GM21526 (cell line): ENCODE data around the gene GJD2.

Source experiments
- ATAC-seq: cut with Tn5 transposase; IDR thresholded peaks from one replicate; pipeline ENCODE4 v1.9.1; 2021; ENCODE audit warnings: moderate library complexity; ENCODE audit not compliant: unreplicated experiment, low FRiP score

Gene GJD2

GRCh38 chr15:34776606-34777105, 21.9 kb upstream of the GJD2 start:
- ATAC-seq = no peak

- no peak for ATAC-seq
Measured at GRCh38 chr15:34773917-34774316, 19.1 kb upstream of the GJD2 start.

DNA sequence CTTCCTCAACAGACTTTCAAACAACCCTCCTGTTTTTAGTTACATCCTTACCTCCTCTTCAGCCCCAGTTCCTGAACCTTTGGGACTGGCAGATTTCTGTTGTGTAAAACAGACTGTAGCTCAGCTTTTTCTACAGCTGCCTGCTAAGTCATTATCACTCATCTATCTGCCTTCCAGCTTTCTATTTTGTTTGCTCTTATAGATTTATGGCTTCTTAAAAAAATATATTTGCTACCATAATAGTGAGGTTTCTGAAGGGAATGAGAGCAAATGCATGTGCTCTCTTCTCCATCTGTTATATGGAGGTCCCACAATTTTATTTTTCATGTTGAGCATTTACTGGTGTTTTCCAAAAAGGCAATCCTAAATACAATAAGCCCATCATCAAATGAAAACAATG, 18.2 kb upstream of the GJD2 start:
- no peak for ATAC-seq

DNA sequence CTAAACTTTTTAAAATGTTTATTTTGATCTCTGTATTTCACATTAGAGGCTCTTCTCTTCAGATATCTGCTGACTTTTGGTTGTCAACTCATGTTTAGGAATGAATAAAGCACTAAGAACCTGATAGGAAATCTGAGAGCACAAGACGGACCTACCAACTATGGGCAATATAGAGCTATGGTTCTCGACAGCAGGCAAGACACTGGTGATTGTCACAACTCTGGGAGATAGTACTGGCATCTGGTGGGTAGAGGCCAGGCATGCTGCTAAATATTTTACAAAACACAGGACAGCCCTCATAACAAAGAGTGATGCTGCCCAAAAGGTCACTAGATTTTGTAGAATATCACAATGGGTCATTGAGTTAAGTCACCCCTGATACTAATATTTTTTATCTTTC, 17.5 kb upstream of the GJD2 start:
- no peak for ATAC-seq

DNA sequence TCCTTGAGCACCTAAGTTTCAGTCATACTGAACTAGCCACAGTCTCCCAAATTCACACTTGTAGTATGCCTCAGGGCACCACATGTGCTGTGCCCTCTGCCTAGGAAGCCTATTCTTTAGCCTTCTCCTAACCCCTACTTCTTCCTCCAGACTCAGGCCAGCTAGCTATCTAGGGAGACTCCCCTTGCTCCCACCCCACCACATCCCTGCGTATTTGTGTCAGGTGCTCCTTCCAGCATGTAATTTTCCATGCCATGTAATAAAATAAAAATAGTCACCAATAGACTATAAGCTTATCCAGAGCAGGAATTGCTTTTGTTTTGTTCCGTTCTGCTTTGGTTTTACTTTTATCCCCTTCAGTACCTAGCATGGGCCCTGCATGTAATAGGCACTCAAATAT, 14.9 kb upstream of the GJD2 start:
- no peak for ATAC-seq

- ATAC-seq = no peak
Measured at GRCh38 chr15:34768530-34768929, 13.7 kb upstream of the GJD2 start.

- no peak for ATAC-seq
Measured at GRCh38 chr15:34765741-34766140, 10.9 kb upstream of the GJD2 start.

DNA sequence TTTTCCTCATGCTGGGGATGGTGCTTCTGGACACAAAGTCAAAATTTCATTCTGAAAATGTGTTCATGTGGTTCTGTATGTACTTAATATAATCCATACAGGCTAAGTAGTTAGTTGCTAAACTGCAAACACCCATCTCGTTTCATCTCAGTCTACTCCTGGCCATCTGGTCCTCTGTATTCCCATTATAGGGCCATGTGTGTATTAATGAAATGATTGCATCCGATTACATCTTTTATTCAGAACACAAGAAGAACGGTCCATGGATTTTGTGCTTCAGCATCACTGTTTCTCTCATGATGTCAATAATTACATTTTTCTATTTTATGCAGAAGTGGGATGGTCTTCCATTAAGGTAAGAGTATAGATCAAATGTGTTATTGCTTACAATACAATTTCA, 6.1 kb upstream of the GJD2 start:
- no peak for ATAC-seq

GRCh38 chr15:34759992-34760391, 5.2 kb upstream of the GJD2 start:
- ATAC-seq = no peak

GRCh38 chr15:34759347-34759746, 4.5 kb upstream of the GJD2 start:
- no peak for ATAC-seq

- ATAC-seq = no peak
Measured at GRCh38 chr15:34757262-34757661, 2.5 kb upstream of the GJD2 start.

DNA sequence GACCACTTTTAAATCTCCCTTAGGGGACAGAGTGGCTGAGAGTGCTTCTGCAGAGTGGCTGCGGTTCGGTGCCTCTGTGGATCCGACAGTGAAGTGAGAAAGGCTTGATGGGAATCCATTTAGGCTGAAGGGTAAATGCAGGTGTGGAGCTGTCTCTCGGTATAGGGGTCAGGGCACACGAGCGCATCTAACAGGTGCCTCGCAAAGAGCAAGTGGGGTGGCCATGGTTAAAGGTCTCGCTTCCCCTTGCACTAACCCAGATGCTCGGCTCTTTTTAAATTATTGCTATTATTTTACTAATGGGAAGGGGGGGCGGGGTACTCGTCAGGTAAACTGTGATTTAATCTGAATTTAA, 598 bp upstream of the GJD2 start:
- ATAC-seq = no peak

DNA sequence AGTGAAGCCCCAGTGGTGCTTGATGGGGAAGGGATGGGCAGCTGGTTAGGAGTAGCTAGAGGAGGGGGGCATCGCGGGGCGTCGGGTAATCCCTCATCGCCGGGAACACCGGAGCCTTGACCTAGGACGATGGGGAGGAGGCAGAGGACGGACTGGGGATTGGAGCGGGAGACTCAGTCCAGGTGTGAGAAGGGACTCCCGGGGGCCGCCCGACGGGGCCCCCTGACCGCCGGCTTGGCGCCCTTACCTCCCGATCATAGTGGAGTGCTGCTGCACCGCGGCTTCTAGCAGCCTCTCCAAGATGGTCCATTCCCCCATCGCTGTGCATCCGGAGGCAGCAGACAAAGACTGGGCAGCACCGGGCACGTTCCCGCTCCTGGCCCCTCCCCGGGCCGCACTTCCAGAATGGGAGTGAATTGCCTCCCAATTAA, 612 bp downstream of the GJD2 start:
- ATAC-seq = no peak

GRCh38 chr15:34753236-34753894, 1.4 kb downstream of the GJD2 start:
- no peak for ATAC-seq

DNA sequence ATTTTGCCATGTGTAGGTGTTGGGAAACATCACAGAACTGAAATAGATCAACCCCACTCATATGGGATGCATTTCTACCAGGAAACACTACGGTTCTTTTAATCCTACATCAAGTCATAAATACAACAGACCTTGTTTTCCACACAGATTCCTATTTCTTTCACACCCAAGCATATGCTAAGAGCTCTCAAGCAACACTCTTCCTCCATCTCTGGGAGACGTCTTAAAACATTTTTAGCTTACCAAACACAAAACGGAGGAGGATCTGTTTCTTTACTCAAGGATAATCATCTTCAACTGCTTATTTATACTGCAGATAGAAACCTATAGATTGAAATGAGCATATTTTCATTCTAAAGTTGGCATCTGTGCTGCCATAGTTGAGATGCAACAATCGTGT, 5.1 kb downstream of the GJD2 start:
- no peak for ATAC-seq

- ATAC-seq = no peak
Measured at GRCh38 chr15:34739346-34739745, 15.5 kb downstream of the GJD2 start.

GRCh38 chr15:34738002-34738401, 16.8 kb downstream of the GJD2 start:
- no peak for ATAC-seq

- ATAC-seq = no peak
Measured at GRCh38 chr15:34737477-34737876, 17.3 kb downstream of the GJD2 start.

DNA sequence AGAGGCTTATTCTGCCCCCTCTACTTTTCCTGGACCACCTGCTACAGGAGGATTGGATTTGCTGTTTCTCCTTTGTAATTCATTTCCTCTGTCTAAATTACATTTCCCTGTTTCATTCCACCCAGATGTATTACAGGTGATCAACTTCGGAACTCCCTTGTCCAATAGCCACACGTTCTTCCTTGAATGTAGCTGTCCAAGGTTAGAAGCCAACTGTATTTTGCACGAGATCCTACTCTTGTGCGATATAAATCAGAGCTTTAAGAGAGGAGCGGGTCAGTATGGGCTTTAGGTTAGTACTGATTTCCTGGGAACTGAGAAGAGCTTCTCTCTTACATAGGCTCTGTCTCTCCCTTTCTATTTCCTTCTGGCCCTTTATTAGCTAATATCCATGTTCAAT, 20.5 kb downstream of the GJD2 start:
- no peak for ATAC-seq

DNA sequence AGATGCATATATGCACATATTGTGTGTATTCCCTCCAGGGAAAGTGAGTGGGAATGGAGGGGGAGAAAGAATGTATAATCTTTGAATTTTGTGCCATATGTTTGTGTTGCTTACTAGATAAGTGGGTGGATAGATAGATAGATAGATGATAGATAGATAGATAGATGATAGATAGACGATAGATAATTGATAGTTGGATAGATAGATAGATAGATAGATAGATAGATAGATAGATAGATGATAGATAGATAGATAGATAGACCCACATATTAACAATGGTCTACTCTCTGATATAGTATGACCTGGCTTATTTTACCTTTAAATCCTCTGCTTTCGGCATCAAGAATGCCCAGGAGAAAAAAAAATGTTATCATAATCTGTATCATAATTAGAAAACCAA, 21.2 kb downstream of the GJD2 start:
- ATAC-seq = no peak

DNA sequence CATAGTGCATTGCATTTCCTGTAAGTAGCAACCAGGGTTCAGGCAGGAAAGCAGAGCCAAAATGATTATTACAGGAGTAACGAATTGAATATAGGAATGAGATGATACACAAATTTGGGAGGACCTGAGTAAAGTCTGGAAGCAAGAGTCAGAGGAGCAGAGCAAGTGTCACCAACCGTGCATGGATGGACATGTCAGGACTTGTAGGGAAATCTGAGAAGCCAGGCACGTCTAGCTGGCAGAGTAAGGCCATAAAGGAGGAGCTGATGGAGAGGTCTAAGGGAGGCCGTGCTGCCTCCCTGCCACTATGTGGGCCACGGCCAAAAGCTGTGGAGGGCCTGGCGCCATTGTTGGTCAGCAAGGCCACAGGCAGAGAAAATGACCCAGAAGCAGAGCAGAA, 22.4 kb downstream of the GJD2 start:
- no peak for ATAC-seq

- no peak for ATAC-seq
Measured at GRCh38 chr15:34730701-34731100, 24.1 kb downstream of the GJD2 start.

DNA sequence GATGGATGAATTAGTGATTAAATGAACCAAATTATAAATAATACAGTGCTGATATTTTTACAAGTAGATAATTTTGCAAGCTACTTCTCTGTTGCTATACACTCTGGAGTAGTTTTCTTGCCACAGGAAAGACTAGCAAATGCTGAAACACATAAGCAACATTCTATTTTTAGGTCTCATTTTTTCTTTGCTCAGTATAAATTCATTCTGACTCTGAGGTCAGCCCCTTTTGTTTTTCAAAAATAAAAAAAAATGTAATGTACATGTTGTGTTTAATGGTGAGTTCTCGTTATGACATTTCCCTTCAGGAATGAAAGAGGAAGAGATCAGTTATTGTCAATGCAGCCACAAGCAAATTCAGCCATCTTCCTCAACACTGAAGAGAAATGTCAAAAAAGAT, 24.9 kb downstream of the GJD2 start:
- ATAC-seq = no peak
